Liver (tissue), 9 donors: ENCODE measurements around the gene PGS1. TPM values are rescaled to one million over a fixed set of nuclear protein-coding genes. Genes with fewer than 3 reads are reported as not detected.

ENCODE experiments used
- DNase-seq: peaks from one replicate; pipeline ENCODE4 v3.0.0-alpha.2; 2017; ENCODE audit warnings: low spot score
- H3K27ac ChIP-seq, 2 donors: one replicate each; pipeline ENCODE4 v1.7.0; 2013; ENCODE audit warnings: inconsistent platforms in 2 of 2, low read length in 2 of 2, control low read depth in 1 of 2, low read depth in 1 of 2, mild to moderate bottlenecking in 1 of 2
- H3K27me3 ChIP-seq, 4 donors: one replicate each; pipeline versions ENCODE4 v1.6.1 to v1.7.0; 2013; ENCODE audit warnings: low read length in 3 of 4, inconsistent platforms in 1 of 4, mild to moderate bottlenecking in 1 of 4, moderate library complexity in 1 of 4; ENCODE audit not compliant: control insufficient read depth in 4 of 4, insufficient read depth in 4 of 4
- H3K36me3 ChIP-seq, 4 donors: one replicate each; pipeline versions ENCODE4 v1.6.1 to v1.7.0; 2013; ENCODE audit warnings: low read length in 3 of 4, mild to moderate bottlenecking in 3 of 4, low read depth in 1 of 4, moderate library complexity in 1 of 4; ENCODE audit not compliant: control insufficient read depth in 4 of 4, insufficient read depth in 3 of 4
- H3K4me1 ChIP-seq, 4 donors: one replicate each; pipeline versions ENCODE4 v1.6.1 to v1.7.0; 2013; ENCODE audit warnings: low read length in 3 of 4, mild to moderate bottlenecking in 3 of 4, moderate library complexity in 1 of 4; ENCODE audit not compliant: control insufficient read depth in 4 of 4, insufficient read depth in 4 of 4
- H3K4me3 ChIP-seq, 3 donors: one replicate each; pipeline versions ENCODE4 v1.6.1 to v1.7.0; 2013; ENCODE audit warnings: low read length in 3 of 3, control low read depth in 1 of 3, low read depth in 1 of 3, mild to moderate bottlenecking in 1 of 3
- H3K9ac ChIP-seq, 2 donors: one replicate each; pipeline ENCODE4 v1.7.0; 2013; ENCODE audit warnings: low read length in 2 of 2, mild to moderate bottlenecking in 2 of 2, moderate library complexity in 2 of 2, control low read depth in 1 of 2, low read depth in 1 of 2
- H3K9me3 ChIP-seq, 4 donors: one replicate each; pipeline versions ENCODE4 v1.6.1 to v1.7.0; 2013; ENCODE audit warnings: low read length in 3 of 4; ENCODE audit not compliant: control insufficient read depth in 4 of 4
- EGR1 ChIP-seq, 2 donors: IDR thresholded peaks; 2 replicates each; pipeline ENCODE4 v1.6.1; 2016 to 2018; ENCODE audit warnings: antibody characterized with exemption in 2 of 2, low read depth in 2 of 2
- FOXA1 ChIP-seq: IDR thresholded peaks from 2 replicates; pipeline ENCODE4 v1.6.1; 2016; ENCODE audit warnings: antibody characterized with exemption
- FOXA2 ChIP-seq: IDR thresholded peaks from 2 replicates; pipeline ENCODE4 v1.6.1; 2016; ENCODE audit warnings: antibody characterized with exemption
- GABPA ChIP-seq, 2 donors: IDR thresholded peaks in 1 of 2; conservative IDR thresholded peaks in 1 of 2; 2 replicates each; pipeline ENCODE4 v1.6.1; 2016; ENCODE audit warnings: antibody characterized with exemption in 2 of 2, mild to moderate bottlenecking in 1 of 2, moderate library complexity in 1 of 2
- HNF4A ChIP-seq, 2 donors: conservative IDR thresholded peaks; 2 replicates each; pipeline ENCODE4 v1.6.1; 2016; ENCODE audit warnings: antibody characterized with exemption in 2 of 2, mild to moderate bottlenecking in 2 of 2
- HNF4G ChIP-seq: IDR thresholded peaks from 2 replicates; pipeline ENCODE4 v1.6.1; 2016; ENCODE audit warnings: antibody characterized with exemption
- JUND ChIP-seq, 2 donors: IDR thresholded peaks; 2 replicates each; pipeline ENCODE4 v1.6.1; 2016; ENCODE audit warnings: antibody characterized with exemption in 2 of 2
- NR2F2 ChIP-seq: IDR thresholded peaks from 2 replicates; pipeline ENCODE4 v1.6.1; 2016; ENCODE audit warnings: antibody characterized with exemption
- RAD21 ChIP-seq, 2 donors: IDR thresholded peaks; 2 replicates each; pipeline ENCODE4 v1.6.1; 2016; ENCODE audit warnings: antibody characterized with exemption in 2 of 2, mild to moderate bottlenecking in 2 of 2
- RXRA ChIP-seq, 2 donors: IDR thresholded peaks; 2 replicates each; pipeline ENCODE4 v1.6.1; 2017 to 2018; ENCODE audit warnings: antibody characterized with exemption in 2 of 2, mild to moderate bottlenecking in 1 of 2
- SP1 ChIP-seq: IDR thresholded peaks from 2 replicates; pipeline ENCODE4 v1.6.1; 2018; ENCODE audit warnings: antibody characterized with exemption, mild to moderate bottlenecking
- TAF1 ChIP-seq: conservative IDR thresholded peaks from 2 replicates; pipeline ENCODE4 v1.6.1; 2016; ENCODE audit warnings: antibody characterized with exemption, mild to moderate bottlenecking
- YY1 ChIP-seq: IDR thresholded peaks from 2 replicates; pipeline ENCODE4 v1.6.1; 2016; ENCODE audit warnings: antibody characterized with exemption, mild to moderate bottlenecking
- WGBS: extraction: QIAGEN DNeasy Blood & Tissue Kit; methylation state at CpG from one replicate; pipeline ENCODE4 v1.1.7; 2013; 5-methylcytosine and 5-hydroxymethylcytosine counted together
- polyA plus RNA-seq, 2 donors: library from polyadenylated mRNA; stranded (reverse) in 1 of 2; unstranded in 1 of 2; fragments of 200-250 nt in 1 of 2; fragments of >200 nt in 1 of 2; fragmentation: Nextera tagmentation in 1 of 2; extraction: Ambion mirVana in 1 of 2; gene quantifications; one replicate each; pipeline versions ENCODE4 v1.2.1 to v1.2.3, GENCODE V29; 2013 to 2015
- total RNA-seq, 2 donors: library from RNA; depleted of rRNA; stranded (reverse); fragments of >200 nt; gene quantifications; one replicate each; pipeline ENCODE4 v1.2.3, GENCODE V29; 2014
- TF ChIP-seq, protein P1 (sequence below): IDR thresholded peaks from 2 replicates; pipeline ENCODE4 v1.6.1; 2016; ENCODE audit warnings: antibody characterized with exemption
- TF ChIP-seq, protein P2 (sequence below): fragments of 150-350 bp; IDR thresholded peaks from 2 replicates; pipeline ENCODE4 v1.5.1; 2017; ENCODE audit warnings: improper control_type of control experiment, low read depth, low read length; ENCODE audit not compliant: missing input control
- TF ChIP-seq, protein P3 (sequence below): IDR thresholded peaks from 2 replicates; pipeline ENCODE4 v1.6.1; 2016; ENCODE audit warnings: antibody characterized with exemption, mild to moderate bottlenecking
- TF ChIP-seq, protein P4 (sequence below): IDR thresholded peaks from 2 replicates; pipeline ENCODE4 v1.6.1; 2016; ENCODE audit warnings: antibody characterized with exemption
- TF ChIP-seq, protein P5 (sequence below): IDR thresholded peaks from 2 replicates; pipeline ENCODE4 v1.6.1; 2016; ENCODE audit warnings: antibody characterized with exemption
- donor health status: healthy.
- donor health status: healthy.
- donor health status: healthy.
- donor health status: healthy.
- donor health status: healthy.

PGS1 gene
- total and polyA plus RNA-seq, 4 donors: 8.1 to 24.1 (median 12.2) TPM

DNA sequence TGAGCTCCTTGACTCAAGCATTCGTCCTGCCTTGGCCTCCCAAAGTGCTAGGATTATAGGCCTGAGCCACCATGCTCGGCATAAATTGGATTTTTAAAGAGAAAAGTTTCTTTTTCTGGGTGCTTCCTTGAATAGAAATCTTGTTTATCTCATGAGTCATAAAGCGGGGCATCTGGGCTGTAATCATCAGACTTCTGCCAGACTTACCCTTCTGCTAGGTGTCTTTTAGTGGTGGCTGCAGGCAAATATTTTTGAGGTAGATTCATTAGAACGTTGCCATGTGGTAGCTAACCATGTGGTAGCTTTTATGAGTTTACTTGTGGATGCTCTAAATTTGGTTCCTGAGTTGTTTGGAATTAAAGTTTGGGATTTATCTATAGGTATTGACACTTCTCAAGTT is 13.4 kb downstream of the PGS1 start:
- no peak for DNase-seq
- Histone ChIP-seq H3K9me3 (no peaks in the 10 kb centered on the region), H3K36me3 (peaks cover 0 to 4% (median under 1%) of the 10 kb centered on the region in 4 donors), H3K27me3 (no peaks in the 10 kb centered on the region), H3K4me3 (no peak overlapping the region), H3K27ac (peak overlapping the region in 1 of 2 donors; percentile 17), H3K9ac (no peak overlapping the region), H3K4me1 (peaks cover 0 to 21% (median 9%) of the 10 kb centered on the region in 4 donors)
- 84% methylated on average over 4 of the region's 4 CpGs for WGBS
- no peak for TF ChIP-seq JUND (IDR thresholded peaks at IDR 0.05)
- no peak for TF ChIP-seq HNF4G
- TF ChIP-seq RXRA (IDR thresholded peaks at IDR 0.05): no peak
- TF ChIP-seq, protein P1, sequence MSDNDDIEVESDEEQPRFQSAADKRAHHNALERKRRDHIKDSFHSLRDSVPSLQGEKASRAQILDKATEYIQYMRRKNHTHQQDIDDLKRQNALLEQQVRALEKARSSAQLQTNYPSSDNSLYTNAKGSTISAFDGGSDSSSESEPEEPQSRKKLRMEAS: no peak
- TF ChIP-seq EGR1 (IDR thresholded peaks at IDR 0.05; ENCODE audit: low read depth in 2 of 2): no peak
- no peak for TF ChIP-seq YY1
- no peak for TF ChIP-seq GABPA (IDR thresholded peaks at IDR 0.05 in 1 of 2, conservative IDR thresholded peaks at IDR 0.05 in 1 of 2)
- TF ChIP-seq HNF4A (conservative IDR thresholded peaks at IDR 0.05): no peak
- TF ChIP-seq FOXA2: no peak
- TF ChIP-seq, protein P2, sequence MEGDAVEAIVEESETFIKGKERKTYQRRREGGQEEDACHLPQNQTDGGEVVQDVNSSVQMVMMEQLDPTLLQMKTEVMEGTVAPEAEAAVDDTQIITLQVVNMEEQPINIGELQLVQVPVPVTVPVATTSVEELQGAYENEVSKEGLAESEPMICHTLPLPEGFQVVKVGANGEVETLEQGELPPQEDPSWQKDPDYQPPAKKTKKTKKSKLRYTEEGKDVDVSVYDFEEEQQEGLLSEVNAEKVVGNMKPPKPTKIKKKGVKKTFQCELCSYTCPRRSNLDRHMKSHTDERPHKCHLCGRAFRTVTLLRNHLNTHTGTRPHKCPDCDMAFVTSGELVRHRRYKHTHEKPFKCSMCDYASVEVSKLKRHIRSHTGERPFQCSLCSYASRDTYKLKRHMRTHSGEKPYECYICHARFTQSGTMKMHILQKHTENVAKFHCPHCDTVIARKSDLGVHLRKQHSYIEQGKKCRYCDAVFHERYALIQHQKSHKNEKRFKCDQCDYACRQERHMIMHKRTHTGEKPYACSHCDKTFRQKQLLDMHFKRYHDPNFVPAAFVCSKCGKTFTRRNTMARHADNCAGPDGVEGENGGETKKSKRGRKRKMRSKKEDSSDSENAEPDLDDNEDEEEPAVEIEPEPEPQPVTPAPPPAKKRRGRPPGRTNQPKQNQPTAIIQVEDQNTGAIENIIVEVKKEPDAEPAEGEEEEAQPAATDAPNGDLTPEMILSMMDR: no peak
- TF ChIP-seq NR2F2: no peak
- TF ChIP-seq, protein P3, sequence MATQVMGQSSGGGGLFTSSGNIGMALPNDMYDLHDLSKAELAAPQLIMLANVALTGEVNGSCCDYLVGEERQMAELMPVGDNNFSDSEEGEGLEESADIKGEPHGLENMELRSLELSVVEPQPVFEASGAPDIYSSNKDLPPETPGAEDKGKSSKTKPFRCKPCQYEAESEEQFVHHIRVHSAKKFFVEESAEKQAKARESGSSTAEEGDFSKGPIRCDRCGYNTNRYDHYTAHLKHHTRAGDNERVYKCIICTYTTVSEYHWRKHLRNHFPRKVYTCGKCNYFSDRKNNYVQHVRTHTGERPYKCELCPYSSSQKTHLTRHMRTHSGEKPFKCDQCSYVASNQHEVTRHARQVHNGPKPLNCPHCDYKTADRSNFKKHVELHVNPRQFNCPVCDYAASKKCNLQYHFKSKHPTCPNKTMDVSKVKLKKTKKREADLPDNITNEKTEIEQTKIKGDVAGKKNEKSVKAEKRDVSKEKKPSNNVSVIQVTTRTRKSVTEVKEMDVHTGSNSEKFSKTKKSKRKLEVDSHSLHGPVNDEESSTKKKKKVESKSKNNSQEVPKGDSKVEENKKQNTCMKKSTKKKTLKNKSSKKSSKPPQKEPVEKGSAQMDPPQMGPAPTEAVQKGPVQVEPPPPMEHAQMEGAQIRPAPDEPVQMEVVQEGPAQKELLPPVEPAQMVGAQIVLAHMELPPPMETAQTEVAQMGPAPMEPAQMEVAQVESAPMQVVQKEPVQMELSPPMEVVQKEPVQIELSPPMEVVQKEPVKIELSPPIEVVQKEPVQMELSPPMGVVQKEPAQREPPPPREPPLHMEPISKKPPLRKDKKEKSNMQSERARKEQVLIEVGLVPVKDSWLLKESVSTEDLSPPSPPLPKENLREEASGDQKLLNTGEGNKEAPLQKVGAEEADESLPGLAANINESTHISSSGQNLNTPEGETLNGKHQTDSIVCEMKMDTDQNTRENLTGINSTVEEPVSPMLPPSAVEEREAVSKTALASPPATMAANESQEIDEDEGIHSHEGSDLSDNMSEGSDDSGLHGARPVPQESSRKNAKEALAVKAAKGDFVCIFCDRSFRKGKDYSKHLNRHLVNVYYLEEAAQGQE: no peak
- no peak for TF ChIP-seq TAF1
- TF ChIP-seq, protein P4, sequence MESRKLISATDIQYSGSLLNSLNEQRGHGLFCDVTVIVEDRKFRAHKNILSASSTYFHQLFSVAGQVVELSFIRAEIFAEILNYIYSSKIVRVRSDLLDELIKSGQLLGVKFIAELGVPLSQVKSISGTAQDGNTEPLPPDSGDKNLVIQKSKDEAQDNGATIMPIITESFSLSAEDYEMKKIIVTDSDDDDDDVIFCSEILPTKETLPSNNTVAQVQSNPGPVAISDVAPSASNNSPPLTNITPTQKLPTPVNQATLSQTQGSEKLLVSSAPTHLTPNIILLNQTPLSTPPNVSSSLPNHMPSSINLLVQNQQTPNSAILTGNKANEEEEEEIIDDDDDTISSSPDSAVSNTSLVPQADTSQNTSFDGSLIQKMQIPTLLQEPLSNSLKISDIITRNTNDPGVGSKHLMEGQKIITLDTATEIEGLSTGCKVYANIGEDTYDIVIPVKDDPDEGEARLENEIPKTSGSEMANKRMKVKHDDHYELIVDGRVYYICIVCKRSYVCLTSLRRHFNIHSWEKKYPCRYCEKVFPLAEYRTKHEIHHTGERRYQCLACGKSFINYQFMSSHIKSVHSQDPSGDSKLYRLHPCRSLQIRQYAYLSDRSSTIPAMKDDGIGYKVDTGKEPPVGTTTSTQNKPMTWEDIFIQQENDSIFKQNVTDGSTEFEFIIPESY: no peak
- no peak for TF ChIP-seq SP1

DNA sequence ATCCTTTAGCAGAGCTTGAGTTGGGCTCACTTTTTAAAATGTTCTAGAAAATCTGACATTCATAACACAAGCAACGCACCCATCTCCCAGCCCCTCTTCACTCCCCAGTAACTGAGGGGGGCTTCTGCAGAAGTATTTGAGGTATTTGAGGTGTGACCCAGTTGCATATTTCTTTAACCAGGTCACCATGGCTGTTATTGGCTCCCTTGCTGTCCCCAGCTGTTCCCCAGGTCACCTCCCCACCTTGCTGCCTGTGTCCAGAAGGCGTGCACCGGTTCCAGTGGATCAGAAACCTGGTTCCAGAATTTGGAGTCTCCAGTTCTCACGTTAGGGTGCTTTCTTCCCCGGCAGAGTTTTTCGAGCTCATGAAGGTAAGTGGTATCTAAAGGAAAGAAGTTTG is 13.8 kb downstream of the PGS1 start:
- Histone ChIP-seq H3K27ac (no peak overlapping the region), H3K36me3 (peaks cover 0 to 4% (median under 1%) of the 10 kb centered on the region in 4 donors), H3K27me3 (no peaks in the 10 kb centered on the region), H3K9ac (no peak overlapping the region), H3K4me1 (peaks cover 4 to 25% (median 13%) of the 10 kb centered on the region in 4 donors), H3K4me3 (no peak overlapping the region), H3K9me3 (no peaks in the 10 kb centered on the region)
- 97% methylated on average over 6 of the region's 6 CpGs for WGBS
- no peak for DNase-seq
- TF ChIP-seq TAF1 (no peak), YY1 (no peak), RXRA (IDR thresholded peaks at IDR 0.05) (no peak), SP1 (no peak), FOXA1 (no peak), RAD21 (IDR thresholded peaks at IDR 0.05) (no peak), EGR1 (IDR thresholded peaks at IDR 0.05; ENCODE audit: low read depth in 2 of 2) (no peak), FOXA2 (no peak), HNF4A (conservative IDR thresholded peaks at IDR 0.05) (no peak), NR2F2 (no peak), JUND (IDR thresholded peaks at IDR 0.05) (no peak), HNF4G (no peak)
- TF ChIP-seq, protein P4: no peak
- TF ChIP-seq, protein P2: no peak
- TF ChIP-seq, protein P5, sequence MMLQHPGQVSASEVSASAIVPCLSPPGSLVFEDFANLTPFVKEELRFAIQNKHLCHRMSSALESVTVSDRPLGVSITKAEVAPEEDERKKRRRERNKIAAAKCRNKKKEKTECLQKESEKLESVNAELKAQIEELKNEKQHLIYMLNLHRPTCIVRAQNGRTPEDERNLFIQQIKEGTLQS: no peak
- TF ChIP-seq, protein P1: no peak
